Kidney glomerular epithelial cell (primary cell): ENCODE results near the gene RABGAP1.

Source experiments
- DNase-seq: peaks from one replicate; lab custom pipeline; 2025; lab: John Stamatoyannopoulos, UW

Gene RABGAP1

DNA sequence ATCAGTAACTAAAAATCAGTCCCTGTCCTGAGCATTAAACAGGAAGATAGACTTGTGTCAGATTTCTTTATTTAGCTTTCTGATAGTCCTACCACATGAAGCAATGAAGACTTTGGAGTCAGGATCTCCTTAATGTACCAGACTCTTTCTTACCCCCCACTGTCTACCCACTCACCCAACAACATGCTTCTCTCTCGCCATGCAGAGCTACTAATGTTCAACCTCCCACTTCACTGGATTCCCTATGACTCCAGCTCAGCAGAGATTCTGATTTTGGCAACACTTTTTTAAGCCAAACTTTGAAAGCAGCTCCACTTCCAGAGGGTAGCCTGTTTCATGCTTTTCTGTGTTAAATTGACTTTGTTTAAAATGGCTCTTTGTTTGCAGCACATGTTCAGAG, 143.4 kb downstream of the RABGAP1 start:
- no peak for DNase-seq

DNA sequence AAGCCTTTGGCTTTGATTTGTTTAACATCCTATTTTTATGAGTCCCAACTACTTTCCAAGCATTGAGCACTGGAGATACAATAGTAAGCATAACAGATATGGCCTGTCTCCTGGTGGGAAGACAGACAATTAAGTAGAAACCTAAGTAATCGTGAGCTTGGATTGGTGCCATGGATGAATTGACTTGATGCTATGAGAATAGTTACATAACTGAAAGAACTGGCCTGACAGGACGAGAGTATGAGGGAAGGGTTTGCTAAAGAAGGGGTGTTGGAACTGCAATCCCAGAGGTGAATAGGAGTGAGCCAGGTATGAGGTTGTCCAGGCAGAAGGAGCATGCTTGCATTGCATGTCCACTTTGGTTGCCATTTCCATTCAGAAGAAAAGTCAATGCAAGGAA, 145.1 kb downstream of the RABGAP1 start:
- DNase-seq = no peak

DNA sequence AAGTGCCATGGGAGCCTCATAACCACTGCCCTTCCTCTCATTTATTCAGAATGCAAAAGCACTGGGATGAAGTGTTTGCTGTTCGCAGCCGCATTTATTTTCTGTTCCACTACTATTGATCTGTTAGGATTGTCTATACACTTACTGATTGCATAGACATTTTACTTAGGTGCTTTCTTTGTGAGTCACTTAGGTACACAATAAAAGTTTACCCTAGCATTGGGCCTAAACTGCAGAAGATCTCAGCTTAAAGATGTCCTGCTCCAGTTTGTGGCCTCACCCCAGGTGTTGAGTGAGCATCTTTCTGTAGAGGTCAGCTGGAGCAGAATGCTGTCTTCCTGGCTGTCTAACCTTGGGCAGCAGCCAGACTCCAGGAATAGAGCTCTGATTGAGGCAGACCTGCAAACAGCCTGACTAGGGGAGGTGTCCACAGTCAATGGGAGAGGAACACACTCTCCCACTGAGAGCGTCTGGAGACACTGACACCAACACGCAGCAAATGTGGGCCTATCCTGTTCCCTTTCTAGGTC, 146.6 kb downstream of the RABGAP1 start:
- no peak for DNase-seq

DNA sequence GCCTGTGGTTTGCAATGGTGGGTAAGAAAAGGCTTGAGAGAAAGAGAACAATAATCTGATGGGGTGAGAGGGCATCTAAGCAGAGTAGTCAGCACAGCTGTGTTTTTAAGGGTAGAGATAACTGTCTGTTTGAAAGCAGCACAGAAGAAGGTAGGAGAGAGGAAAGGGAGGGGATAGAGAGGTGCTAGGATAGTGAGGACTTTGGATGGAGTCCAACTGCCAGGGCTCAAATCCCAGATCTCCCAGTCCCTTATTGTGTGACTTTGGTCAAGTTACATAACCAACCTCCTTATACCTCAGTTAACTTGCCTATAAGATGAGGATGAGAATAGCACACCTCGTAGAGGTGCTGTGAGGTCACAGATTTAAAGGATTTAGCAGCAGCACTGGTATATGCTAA, 148.2 kb downstream of the RABGAP1 start:
- DNase-seq = no peak

DNA sequence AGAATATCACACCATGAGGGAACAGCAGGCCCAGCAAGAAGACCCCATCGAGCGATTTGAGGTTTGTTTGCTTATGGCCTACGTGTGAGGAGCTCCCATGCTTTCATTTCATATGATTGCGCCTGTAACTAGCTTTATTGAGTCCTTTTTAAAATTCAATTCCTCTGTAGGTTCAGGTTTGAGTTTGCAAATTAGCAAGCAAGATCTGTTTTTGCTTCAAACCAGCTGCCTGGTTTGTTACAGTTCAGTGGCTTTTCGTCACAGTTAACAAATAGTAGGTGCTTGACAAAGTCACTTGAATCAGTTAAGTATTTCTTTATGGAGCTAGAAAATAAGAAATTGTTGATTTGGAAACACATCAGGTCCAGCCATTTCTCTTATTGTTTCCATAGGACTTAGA, 149.0 kb downstream of the RABGAP1 start:
- no peak for DNase-seq

DNA sequence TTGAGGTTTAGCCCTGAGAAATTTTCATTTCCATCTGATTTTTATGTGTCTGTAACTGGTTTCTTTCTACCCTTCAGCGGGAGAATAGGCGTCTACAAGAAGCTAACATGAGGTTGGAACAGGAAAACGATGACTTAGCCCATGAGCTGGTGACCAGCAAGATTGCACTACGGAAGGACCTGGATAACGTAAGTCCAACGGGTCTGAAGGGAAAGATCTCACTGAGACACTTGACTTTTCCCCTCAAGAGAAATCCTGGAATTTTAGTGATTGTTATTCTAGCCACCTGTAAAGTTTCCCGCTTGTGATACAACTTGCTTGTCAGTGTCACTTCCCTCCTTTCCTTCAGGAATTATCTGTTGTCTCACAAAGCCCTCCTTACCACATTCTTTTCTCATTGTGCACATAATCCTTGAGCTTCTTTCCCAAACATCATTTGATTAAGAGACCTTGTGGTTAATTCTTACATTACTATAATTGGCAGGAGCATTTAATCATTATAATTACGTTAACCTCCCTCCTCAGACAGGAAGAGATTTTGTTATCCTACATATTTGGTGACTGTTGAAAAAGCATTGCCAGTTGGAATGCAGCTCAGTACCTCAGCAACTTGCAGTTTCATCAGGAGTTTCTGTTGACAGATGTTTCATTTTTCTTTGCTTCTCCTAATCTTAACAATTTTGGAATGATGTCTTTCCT, 149.5 kb downstream of the RABGAP1 start:
- no peak for DNase-seq

DNA sequence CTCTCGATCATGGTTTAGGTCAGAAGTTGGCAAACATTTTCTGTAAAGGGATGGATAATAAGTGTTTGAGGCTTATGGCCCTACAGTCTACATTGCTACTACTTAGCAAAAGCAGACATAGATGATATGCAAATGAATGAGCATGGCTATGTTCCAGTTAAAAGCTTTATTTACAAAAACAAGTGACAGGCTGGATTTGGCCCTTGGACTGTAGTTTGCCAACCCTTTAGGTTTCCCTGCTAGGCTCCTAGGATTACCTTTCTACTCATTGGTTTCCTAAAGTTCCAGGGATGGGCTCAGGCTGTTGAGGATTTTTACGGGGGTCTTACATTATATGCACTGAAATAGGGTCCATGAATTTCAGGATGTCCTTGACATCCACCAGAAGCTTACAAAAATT, 150.1 kb downstream of the RABGAP1 start:
- no peak for DNase-seq

DNA sequence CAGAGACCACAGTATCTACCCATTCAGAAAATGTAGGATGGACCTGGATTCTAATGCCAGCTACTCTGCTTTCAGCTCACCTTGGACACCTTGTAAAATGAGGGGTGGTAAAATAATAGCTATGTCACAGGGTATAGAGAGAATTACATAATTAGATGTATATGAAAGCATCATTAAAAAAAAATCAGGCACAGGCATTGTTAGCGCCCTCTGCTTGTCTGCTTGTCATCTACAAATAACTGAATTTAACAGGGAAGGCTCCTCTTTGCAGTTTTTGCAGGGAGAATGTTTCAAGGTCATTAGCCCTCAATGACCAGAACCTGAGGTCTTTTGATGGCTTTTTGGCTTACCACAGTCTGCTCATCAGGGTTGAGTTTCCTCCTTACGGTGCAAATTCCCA, 150.6 kb downstream of the RABGAP1 start:
- no peak for DNase-seq

DNA sequence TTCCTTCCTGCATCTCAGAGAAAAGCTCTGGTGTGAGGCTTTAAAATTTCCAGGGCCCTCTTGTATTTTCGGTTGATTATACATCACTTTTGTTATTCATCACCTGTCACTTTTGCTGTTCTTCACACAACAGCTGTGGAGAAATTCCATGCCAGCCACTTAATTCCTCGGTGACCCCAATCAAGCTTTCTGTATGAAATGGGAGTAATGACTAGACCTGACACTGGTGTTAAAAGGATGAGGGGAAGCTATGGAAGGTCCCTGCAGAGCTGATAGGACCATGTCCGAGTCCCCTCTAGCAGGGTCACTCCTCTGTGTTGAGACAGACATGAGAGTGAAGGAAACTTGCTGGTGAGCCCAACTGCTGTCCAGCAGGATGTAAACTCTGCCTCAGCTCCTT, 152.3 kb downstream of the RABGAP1 start:
- DNase-seq = no peak

DNA sequence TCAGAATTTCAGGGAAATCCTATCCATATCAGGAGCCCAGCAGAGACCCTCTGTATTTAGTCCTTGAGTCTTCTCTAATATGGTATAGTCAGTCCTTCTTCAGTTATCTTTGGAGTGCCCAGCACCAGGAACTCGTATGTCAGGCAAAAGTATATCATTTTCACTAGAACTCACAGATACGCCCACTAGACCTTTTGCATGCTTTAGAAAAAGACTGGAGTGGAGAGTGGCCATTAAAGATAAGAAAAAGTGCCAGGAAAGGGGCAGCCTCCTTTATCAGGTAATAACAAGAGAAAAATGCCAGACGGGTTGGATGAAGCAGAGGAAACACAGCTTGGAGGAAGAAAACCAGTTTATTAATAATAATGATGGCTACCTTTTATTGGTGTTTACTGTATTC, 156.2 kb downstream of the RABGAP1 start:
- DNase-seq = no peak

DNA sequence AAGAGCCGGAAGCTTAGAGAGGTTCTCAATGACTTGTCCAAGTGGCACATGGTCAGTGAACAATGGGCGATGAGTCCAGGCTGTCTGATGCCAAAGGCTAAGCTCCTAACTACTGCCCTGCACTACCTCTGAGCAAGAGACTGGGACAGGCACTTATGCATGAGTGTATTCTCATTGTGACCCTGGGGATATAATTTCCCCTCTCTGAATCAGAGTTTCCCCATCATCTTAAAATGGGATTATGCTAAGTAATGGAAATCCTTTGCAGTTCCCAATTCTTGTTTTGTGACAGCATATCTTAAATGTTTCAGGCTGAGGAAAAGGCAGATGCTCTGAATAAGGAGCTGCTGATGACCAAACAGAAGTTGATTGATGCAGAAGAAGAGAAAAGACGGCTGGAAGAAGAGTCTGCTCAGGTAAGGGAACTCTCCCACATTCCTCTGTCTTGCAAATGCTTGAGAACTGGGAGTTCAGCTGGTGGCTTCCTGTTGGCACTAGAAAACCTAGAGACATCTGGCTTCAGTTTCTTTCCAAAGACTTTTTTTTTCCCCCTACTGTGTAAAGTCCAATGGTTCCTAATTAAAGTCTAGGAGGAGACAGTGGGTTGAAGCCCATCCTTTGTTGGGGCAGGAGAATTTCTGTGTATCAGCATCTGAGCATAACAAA, 156.7 kb downstream of the RABGAP1 start:
- DNase-seq = no peak

DNA sequence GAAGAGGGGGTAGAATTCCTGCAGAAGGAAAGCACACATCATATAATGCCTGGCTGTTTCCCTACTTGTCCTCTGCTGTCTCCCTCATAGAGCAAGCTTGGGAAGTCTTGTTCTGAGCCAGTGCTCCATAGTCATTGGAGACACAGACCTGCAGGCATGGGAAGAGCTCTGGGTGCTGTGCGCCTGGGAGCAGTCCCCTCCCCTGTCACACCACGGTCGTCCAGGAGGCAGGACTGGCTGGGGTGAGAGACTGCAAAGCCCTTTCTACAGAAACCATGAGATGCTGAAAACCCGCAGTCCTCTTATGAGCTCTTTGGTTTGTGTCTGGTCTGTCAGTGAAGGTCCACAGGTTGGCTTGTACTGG, 157.3 kb downstream of the RABGAP1 start:
- DNase-seq = no peak

DNA sequence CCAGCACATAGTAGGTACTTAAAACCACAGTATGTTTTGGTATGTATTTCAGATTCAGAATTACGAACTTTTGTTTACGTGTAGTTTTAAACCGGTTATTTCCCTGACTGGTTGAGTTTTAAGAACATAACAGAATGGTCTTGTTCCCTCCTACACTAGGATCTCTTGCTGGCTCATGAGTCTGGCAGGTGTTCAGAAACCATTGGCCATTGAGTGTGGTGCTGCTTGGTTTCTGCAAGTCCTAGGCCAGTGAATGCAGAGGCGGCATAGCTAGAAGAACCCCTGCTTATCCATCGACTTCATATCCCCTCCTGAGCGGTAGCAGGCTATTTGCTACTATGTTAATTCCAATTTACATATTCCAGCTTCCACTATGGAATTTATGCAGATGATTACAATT, 158.2 kb downstream of the RABGAP1 start:
- DNase-seq = no peak

DNA sequence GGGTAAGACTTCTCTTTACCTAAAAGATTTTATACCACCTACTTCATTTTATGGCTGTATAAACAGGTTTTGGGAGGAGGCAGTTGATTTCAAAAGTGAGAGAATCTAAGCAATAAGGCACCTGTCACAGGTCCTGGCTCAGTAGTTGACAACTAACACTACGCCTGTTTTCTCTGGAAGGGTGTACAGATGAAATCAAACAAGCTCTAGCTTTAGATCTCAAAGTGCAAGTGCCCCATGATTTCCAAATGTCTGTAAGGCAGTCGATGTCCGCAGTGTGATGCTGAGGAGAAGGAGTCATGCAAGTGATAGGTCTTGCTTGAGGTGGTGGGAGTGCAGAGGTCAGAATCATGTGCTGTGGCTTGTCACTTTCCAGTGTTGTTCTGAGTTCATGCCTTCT, 158.7 kb downstream of the RABGAP1 start:
- no peak for DNase-seq

DNA sequence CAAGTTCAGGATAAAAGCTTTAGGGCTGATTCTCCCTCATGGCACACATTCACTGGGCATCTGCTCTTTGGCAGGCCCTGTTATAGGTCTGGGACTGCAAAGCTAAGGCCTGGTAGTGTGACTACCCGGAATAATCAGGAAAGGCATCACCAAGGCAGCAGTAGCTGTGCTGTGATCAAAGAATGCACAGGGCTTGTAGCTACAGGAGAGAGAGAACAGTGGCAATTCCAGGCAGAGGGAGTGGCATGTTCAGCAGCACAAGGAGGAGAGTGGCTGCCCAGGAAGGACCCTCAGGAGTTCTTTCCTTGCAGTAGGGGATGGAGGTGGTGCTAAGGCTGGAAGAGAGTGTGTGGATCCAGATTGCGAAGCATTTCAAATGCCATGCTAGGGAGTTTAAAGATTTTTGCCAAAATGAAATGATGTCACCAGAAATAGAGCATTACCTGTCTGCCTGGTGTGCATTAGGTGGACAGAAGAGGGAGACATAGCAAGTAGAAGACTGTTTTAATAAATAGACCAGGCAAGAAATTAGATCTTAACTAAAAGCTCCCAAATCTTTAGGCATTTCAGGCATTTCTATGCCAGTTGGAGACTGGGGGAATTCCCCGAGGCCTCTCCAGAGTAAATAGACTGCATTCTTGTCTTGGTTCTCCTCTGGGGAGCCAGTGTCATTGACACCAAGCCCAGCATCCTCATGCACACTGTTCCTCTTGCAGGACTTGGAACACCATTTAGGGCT, 161.7 kb downstream of the RABGAP1 start:
- peak; percentile 66 for DNase-seq

DNA sequence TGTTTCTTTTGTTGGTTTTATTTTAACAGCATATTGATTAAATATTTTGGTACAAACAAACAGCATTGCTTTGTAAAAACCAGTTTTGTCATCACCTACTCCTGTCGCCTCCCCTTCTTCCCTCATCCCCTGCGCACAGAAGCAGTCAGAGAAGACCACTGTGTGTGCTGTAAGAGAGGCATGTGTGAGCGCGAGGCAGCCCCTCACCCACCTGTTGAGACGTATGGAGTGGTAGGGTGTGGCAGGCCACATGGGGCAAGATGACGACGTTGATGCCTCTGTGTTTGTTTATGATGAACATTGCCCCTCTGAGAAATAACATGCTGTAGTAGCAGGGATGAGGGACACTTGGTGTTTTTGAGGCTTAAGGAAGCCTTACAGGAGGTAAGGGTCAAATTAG, 164.0 kb downstream of the RABGAP1 start:
- DNase-seq = no peak

DNA sequence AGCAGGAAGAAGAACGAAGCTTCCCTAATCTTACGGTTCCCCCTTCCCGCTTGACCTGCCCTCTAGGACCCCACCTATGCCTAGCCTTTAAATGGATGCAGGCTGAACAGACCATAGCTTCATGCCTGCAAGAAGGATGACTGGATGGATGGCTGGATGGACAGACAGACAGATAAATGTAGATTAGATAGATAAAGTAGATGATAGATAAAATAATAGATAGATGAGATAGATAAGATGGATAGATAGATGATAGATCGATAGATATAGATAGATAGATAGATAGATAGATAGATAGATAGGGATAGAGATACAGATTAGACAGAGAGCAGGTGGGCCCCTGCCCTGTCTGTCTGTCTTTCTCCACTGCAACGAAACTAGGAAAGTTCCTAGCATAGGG, 164.7 kb downstream of the RABGAP1 start:
- DNase-seq = no peak

DNA sequence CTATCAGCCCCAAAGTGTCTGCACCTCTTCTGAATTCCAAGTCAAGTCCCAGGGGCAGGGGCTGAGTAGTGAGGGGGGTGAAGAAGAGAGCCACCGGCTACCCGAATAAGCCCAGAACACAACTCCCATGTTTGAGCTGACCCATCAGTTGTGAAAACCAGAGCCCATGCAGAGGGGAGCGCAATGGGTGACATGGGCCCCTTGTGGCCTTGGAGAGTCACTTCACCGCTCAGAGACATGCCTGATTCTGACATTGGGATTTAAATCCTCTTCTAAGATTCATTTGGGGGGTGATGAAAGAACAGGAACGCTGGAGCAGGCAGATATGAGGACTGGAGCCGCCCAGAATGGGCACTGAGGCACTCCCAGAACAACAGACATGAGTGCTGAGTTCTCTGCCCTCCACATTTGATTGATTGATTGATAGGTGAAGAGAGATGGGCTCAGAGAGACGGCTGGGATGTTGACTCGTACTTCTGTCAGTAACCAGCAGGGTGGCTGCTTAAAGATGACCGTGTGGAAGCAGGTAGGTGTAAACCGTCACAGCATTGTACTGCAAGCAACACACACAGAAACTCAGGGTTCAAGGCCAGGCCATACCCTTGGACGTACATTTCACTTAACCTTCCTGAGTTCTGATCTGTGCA, 166.9 kb downstream of the RABGAP1 start:
- no peak for DNase-seq

DNA sequence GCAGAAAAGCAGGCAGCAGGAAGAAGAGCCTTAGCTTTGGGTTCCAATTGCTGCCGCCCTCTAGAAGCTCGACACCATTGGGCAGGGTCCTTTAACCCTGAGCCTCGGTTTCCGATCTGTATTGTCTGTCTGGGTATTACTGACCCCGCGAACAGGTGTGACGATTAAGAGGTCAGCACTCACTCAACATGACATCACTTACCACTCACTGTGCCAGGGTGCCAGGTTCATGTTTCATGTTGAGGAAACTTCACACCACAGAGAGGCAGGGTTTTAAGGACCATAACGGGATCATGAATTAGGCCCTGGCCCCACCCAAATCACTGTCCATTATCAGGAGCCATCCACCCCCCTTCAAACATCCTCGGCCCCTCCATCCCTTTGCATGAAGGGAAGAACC, 168.2 kb downstream of the RABGAP1 start:
- no peak for DNase-seq

DNA sequence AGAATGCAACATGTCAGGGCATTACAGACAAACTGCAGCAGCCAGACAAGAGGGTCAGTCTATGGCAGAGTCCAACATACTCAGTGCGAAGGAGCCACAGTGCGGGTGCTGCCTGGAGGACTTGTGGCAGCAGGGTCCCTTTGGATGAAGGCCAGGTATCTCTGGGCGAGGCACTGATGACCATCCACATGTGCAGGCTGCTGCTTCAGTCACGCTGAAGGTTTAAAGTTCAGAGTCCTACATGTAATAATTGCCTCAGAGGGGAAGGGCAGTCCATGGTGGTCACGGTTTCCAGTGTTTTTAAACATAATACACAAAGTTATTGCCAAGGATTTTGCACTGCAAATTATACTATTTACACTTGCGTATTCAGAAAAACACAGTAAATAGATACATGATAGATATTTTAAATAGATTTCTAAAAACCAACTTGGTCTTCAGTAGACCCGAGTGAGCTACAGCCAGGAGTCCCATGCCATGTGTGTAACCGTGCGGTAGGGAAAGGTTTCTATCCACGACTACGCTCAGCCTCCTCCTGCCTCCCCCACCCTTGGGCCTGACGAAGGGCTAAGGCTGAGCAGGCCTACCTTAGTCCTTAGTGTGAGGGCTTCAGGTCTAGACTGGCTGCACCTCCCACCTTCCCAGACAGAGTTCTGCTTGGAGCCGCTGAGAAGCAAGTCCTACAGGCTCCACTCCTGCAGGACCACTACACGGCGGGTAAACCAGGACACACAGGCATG, 168.9 kb downstream of the RABGAP1 start:
- DNase-seq = no peak

DNA sequence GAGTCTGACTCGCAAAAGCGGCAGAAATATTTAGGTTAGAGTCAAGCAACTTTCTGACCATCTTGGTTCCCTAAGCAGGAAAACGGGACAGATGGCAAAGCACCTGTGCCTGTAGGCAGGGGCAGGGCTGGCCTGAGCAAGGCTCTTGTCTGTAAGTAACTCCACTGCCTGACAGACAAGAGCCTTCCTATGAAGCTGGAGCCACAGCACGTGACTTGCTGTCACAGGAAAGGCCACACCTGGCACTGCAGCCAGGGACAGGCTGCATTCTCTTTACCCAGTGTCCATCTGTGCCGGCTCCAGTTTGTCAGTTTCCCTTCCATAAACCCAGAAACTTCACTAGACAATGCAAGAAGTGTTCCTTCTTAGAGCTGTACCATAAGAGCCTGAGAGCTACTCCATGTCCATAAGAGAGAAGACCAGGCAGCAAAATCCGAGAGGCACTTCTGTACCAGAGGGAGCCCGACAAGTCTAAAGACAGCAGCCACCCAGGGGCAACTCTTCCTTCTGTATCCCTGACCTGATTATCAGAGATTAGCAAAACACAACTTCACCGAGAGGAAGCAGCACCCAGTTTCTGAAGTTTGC, 170.7 kb downstream of the RABGAP1 start:
- DNase-seq = no peak
